ENCODE measurements around the gene RPS16.

Gene RPS16

DNA sequence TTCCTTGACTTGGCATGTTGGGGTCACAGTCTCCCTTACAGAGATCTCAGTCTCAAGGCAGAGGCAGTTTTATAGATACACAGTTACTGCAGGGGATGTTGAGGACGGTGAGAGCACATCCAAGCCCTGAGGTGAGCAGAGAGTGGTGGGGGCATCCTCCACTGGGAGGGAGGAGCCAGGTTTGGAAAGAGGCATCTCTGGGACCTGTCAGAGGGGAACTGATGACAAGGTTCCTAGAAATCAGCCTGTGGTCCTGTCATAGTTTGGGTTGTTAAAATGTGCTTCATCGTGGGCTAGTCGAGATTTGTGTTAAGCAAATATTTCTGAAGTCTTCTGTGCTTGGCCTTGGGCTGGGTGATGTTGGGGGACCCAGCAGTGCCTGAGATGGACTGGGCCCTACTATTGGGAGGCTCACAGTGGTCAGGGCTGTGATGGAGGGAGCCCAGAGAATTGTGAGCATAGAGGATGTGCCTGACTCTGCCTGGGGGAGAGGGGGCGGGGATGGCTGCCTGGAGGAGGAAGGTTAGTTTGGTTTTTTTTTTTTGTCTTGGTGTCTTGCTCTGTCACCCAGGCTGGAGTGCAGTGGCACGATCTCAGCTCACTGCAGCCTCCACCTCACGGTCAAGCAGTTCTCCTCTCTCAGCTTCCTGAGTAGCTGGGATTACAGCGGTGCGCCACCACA, 13.5 kb upstream of the RPS16 start:
- no peak for DNase-seq (ENCODE audit: low read depth)

DNA sequence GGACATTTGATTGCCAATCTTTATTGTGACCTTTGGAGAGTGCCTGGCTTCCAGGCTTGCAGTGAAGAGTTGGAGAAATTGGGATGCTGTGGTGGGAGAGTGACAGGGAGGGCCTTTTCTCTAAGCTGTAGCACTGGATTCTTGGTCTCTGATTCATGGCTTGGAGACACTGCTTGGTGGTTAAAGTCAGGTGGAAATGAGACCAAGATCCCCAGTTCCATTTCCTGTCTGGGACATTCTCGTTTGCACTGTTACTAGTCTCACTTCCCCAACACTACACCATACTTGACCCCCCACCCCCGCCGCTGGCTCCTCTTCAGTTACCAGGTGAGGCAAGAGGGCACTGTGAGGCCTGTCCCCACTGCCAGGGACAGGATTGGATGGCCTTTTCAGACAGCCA, 12.5 kb upstream of the RPS16 start:
- DNase-seq (ENCODE audit: low read depth), result no peak

DNA sequence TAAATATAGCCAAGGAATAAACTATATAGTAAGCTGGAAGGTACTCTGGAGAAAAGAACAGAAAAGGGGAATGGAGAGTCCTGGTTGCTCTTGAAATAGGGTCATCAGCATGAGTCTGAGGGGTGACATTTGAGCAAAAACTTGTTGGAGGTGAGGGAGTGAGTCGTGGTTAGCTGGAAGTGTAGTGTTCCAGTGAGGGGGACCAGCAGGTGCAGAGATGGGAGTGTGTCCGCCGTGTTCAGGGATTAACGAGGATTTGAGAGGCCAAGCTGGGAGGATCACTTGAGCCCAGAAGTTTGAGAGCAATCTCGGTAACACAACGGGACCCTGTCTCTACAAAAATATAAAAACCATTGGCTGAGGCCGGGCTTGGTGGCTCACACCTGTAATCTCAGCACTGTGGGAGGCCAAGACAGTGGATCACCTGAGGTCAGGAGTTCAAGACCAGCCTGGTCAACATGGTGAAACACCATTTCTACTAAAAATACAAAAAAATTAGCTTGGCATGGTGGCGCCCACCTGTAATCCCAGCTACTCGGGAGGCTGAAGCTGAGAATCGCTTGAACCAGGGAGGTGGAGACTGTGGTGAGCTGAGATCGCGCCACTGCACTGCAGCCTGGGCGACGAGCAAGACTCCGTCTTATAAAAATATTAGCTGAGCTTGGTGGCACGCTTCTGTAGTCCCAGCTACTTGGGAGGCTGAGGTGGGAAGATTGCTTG, 10.8 kb upstream of the RPS16 start:
- no peak for DNase-seq (ENCODE audit: low read depth)

DNA sequence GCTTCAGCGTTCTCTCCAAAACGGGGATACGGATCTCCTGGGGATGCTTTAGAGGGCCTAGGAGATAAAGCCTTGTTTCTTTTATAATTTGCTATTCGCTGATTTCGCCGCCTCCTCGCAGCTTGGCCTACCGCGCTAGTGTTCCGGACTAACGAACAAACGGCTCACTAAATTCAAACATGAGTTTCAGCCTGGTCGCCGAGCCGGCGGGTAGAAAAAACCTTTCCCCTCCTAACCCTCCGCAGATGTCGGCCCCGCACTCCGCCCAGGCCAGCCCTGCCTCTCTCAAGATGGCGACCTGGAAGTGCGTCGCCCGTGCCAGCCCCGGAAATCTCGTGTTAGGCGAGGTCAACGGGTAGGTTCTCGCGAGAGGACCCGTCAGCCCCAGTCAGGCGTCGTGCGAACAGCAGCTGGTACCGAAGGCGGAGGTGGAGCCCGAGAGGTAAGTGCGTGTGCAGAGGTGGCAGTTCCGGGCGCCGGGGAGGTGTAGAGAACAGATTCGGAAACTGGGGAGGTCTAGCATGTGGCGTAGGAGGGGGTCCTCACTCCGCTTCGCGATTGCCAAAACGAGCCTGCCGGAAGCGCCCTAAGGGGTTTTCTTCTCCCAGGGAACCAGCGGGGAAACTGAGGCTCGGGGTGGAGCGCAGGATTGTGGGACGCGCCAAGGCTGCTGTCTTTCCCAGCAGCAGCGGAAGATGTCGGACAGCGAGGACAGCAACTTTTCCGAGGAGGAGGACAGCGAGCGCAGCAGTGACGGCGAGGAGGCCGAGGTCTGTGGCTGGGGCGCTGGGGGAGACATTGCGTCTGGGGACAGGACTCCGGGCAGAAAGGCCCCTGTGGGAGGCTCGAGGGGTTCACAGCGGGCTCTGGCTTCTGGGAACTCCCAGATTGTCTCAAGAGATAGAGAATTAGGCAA, 9.7 kb upstream of the RPS16 start, which contains the start of gene SUPT5H:
Gene SUPT5H, plus strand, starts transcription at position 387 of the 916 bp plus-strand sequence. Its CDS starts 309 bp downstream, at position 696.
- DNase-seq (ENCODE audit: low read depth), result peak; percentile 96

DNA sequence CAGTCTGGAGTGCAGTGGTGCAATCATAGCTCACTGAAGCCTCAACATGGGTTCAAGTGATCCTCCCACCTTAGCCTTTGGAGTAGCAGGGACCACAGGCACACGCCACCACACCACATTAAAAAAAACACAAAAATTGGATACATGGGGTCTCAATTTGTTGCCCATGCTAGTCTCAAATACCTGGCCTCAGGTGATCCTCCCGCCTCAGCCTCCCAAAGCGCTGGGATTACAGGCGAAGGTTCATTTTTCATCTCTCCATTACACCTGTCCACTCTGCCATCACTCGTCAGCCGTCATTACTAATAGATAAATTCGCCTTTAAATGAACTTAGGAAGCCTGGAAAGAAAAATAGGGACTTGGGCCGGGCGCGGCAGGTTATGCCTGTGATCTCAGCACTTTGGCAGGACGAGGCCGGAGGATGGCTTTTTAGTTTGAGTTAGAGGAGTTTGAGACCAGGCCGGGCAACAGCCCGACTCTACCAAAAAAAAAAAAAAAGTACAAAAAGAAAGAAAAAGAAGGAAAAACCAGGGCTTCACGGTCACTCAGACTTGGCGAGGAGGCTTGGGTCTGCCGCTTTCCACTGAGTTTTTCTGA, 8.9 kb upstream of the RPS16 start:
- DNase-seq (ENCODE audit: low read depth), result no peak

DNA sequence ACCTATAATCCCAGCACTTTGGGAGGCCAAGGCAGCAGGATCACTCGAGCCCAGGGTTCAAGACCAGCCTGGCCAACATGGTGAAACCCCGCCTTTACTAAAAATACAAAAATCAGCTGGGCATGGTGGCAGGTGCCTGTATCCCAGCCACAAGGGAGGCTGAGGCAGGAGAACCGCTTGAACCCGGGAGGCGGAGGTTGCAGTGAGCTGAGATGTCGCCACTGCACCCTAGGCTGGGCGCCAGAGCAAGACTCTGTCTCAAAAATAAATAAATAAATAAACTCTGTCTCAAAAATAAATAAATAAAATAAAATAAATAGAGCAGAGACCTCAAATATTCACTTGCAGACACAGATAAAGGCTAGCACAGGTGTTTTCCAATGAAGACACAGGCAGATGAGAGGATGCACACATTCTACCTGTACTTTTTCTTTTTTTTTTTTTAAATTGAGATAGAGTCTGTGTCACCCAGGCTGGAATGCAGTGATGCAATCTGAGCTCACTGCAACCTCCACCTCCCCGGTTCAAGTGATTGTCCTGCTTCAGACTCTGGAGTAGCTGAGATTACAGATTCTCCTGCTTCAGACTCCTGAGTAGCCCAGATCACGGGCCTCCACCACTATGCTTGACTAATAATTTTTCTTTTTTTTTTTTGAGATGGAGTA, 2.7 kb upstream of the RPS16 start:
- DNase-seq (ENCODE audit: low read depth), result no peak

DNA sequence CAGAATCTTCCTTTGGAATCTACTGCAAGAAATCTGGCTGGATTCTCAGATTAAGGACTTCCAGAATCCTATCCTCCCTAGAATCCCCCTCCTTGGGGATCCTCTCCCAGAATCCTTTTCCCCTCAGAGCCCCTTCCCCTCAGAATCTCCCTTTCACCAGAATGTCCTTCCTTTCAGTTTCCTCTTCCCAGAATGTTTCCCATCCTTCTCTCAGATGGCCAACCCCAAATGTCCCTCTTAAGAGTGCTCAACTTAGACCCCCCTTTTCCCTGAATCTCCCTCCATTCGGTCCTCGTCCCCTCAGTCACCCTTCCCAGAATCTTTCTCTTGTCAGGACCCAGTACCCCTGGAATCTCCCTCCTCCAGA, 584 bp upstream of the RPS16 start:
- DNase-seq (ENCODE audit: low read depth), result no peak

DNA sequence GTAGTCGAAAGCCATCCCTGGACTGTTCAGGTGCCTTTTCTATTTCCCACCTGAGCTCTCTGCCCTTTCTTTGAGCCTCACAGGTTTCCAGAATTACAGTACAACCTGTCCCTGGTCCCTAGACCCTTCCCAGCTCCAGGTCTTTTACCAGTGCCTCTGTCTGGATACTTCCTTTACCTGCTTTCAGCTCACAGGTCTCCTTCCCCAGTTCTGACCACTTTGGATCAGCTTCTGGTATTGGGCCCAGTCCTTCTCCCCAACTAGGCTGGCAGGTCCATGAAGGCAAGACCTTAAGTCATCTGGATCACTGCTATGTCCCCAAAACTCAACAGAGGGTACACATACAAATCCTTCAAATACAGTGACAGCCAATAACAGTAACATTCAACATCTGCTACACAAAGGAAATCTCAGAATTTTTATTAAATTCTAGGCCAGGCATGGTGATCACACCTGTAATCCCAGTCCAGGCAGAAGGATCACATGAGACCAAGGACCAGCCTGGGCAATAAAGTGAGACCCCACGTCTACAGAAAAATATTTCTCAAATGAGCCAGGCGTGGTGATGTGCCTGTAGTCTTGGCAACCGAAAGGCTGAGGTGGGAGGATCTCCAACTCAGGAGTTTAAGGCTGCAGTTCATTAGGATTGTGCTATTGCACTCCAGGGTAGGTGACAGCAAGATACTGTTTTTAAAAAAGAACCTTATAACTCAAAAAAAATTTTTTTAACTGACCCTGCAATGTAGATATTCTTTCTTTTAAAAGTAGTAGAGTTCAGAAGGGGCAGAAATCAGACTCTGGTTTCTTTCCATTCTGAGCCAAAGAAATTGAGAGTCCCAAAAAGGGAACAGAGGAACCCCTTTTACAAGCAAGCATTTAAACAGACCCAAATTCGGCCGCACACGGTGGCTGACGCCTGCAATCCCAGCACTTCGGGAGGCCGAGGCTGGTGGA, 1.3 kb downstream of the RPS16 start:
- no peak for DNase-seq (ENCODE audit: low read depth)

DNA sequence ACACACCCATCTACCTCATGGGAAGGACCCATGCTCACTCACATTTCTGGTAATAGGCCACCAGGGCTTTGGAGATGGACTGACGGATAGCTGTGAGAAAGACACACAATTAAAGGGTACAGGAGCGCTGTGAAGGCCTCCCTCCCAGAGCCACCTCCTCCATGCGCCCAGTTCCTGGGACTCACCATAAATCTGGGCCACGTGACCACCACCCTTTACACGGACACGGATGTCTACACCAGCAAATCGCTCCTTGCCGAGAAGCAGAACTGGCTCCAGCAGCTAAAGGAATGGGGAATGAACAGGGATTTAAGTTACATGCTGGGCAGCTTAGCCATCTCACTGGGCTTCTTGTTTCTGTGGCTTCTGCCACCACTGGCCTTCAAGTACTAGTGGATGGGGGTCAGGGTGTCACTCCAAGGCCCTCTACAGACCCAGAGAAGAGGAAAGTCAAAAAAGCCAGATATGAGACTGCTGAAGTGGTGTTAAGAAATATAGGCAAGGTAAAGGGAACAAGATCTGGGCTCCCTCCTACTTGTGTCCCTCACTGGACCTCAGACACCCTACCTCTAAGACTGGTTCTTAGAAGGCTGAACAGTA, 2.2 kb downstream of the RPS16 start:
- no peak for DNase-seq (ENCODE audit: low read depth)

DNA sequence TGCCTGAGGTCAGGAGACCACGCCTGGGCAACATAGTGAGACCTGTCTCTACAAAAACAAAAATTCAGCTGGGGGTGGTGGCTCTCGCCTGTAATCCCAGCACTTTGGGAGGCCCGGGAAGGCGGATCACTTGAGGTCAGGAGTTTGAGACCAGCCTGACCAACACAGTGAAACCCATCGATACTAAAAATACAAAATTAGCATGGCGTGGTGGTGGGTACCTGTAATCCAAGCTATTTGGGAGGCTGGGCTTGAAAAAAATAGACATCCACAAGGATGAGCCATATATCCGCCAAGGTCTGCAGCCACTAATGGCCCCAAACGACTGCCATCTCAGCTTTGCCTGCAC, 3.1 kb downstream of the RPS16 start:
- DNase-seq (ENCODE audit: low read depth), result no peak

DNA sequence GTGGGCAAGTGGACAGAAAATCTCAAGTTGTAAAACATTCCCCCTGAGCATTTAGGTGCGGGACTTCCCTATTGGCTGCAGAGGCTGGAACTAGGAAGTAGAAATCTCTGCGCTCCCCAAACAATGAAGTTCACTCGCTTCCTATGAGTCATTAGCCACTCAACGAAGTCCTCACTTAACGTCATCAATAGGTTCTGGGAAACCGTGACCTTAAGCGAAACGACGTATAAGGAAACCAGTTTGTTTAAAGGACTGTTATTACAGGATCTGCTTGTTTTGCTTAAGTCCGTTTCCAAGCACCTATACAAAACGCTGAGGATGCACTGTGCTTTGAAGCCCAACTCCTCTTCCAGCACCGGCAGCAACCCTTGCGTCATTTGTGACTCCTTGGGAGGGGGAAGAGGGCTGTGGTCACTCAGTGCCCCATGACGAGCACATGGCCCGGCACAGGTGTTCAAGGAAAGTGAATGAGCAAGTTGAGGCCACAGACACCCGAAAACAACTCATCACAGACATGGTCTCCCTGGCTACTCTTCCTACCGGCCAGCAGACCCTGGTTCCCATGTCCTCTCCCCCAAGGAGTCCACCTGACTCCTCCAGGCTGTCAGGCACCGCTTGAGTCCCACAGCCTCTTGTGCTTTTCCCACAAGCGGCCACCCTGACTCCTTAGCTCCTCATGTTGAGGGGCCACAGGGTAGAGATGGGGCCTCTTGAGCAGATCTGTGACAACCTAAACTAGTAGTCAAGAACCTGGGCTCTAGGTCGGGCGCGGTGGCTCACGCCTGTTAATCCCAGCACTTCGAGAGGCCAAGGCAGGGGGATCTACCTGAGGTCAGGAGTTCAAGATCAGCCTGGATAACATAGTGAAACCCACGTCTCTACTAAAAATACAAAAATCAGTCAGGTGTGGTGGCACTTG, 4.8 kb downstream of the RPS16 start:
- no peak for DNase-seq (ENCODE audit: low read depth)

DNA sequence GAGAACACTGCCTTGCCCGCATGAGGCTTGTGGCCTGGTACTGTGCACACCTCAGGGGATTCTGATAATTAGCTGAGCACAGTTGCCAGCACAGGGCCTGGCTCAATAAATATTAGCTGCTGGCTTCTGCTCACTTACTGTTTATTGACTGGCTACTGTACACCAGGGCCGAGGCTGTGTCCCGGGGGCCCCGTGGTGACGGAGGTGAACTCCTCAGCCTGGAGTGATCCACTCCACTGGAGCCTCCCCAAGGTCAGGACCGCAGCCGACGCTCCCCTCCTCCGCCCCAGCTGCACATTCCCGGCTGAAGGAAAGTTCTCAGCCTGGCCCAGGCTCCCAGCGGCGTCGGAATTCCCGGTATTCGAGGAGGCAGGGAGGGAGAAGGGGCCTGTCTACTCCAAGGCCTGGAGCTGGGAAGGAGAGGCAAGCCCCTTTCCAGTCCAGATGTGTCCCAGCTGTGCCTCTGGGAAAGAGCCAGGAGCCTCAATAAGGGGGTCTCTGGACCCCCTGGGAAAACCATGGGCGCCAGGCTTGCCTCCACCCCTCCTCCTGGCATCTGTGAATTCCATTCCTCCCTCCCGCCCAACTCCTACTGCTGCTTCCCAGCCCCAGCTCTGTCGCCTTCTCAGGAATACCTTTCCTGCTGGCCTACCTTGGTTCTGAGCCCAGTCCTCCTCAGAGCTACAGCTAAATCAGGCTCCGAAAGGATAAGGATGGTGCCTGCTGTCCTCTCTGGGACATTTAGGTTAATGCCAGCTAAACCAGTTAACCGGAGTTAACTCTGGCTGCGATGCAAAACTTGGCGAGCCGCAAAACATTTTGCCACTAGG, 7.3 kb downstream of the RPS16 start:
- DNase-seq (ENCODE audit: low read depth), result no peak

DNA sequence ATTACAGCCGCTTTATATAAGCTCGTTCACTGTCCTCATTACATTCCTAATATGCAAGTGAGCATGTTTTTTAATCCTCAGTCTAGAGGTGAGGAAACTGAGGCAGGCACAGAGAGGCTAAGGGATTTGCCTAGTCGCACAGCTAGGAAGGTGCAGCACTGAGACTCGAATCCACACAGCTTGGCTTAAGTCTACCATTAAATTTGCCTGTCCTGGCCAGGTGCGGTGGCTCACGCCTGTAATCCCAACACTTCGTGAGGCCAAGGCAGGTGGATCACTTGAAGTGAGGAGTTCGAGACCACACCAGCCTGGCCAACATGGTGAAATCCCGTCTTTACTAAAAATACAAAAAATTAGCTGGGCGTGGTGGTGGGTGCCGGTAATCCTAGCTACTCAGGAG, 8.0 kb downstream of the RPS16 start:
- DNase-seq (ENCODE audit: low read depth), result no peak

DNA sequence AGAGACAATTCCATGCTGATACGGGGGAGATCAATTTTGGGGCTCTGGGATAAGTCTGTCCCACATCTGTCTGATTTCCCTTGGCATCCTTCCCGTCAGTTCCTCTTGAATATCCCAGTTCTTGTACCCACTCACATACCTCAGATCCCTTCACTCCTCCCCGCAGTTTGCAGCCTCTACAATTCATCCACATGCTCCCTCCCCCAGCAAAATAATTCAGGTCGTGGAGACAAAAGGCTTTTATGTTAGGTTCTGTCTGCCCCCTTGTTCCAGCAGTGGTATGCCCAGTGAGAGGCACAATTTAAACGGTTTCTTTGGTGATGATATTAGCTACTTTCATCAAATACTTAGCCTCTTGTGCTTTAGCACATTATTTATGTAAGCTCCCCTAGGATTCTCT, 9.6 kb downstream of the RPS16 start:
- no peak for DNase-seq (ENCODE audit: low read depth)

DNA sequence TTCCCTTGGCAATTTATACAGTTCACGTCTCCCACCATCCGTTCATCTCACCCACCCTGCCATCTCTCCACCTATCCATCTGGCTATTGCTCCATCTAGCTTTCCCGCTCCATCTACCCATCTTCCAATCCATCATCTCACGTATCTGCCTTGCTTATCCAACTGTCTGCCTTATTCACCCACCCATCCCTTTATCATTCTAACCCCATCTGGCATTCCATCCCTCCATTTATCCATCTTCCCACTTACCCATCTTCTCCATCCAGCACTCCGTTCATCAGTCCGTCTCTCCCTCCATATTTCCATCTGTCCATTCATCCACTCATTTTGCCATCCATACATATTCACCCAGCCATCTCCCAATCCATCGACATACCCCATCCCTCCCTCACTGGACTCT, 10.0 kb downstream of the RPS16 start:
- DNase-seq (ENCODE audit: low read depth), result no peak

DNA sequence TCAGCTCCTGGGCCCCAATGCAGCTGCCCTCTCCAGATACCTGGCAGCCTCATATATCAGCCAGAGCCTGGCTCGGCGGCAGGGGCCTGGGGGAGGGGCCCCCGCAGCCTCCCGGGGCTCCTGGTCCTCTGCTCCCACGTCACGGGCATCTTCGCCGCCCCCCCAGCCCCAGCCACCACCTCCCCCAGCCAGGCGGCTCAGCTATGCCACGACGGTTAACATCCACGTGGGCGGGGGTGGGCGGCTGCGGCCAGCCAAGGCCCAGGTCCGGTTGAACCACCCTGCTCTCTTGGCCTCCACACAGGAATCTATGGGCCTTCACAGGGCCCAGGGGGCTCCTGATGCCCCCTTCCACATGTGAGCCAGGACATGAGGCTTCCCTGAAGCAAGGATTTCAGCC, 10.8 kb downstream of the RPS16 start:
- DNase-seq (ENCODE audit: low read depth), result no peak

DNA sequence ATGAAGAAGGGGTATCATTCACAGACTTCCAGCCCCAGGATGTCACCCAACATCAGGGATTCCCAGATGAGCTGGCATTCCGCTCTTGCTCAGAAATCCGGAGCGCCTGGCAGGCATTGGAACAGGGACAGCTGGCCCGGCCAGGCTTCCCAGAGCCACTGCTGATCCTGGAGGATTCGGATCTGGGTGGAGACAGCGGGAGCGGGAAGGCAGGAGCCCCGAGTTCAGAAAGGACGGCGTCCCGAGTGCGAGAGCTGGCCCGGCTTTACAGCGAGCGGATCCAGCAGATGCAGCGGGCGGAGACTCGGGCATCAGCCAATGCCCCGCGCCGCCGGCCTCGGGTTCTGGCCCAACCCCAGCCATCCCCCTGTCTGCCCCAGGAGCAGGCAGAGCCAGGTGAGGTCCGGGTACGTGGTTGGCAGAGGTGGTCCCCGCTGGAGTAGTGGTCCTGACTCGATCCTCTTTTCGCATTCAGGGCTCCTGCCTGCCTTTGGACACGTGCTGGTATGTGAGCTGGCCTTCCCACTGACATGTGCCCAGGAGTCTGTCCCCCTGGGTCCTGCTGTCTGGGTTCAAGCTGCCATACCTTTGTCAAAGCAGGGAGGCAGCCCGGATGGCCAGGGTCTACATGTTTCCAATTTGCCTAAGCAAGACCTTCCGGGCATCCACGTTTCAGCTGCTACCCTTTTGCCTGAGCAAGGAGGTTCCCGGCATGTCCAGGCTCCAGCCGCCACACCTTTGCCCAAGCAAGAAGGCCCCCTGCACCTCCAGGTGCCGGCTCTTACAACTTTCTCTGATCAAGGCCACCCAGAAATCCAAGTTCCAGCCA, 12.3 kb downstream of the RPS16 start:
- DNase-seq (ENCODE audit: low read depth), result no peak

Measured in fibroblast of the conjunctiva (primary cell).